HG03045 (cell line): Measurements from ENCODE around the gene OR51B6.
"Not testable (repeated sequence)": the region's sequence is repeated elsewhere in the genome, so short reads cannot be mapped to it uniquely, and the experiment has no call there.

Experiments used
- ATAC-seq: cut with Tn5 transposase; IDR thresholded peaks from one replicate; pipeline ENCODE4 v1.9.1; 2021; ENCODE audit warnings: mild to moderate bottlenecking, moderate library complexity; ENCODE audit not compliant: unreplicated experiment

The OR51B6 gene

DNA sequence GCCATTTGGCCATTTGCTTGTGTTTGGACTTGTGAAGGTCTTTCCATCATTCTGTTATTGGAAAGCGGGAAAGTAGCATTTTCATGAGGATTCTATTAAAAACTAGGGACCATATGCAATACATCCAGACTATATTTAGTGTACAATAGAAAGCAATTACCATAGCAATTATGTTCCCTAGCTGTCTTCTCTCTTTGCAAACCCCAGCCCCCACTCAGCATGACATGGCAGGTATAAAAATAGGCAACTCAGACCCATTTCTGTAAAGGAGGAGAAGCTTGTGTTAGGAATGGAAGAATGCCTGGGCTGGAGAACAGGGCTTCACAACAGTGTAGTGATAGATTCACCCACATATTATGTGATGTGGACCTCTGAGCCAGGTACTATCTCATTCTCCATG is 12.4 kb downstream of the OR51B6 start:
- ATAC-seq = no peak

DNA sequence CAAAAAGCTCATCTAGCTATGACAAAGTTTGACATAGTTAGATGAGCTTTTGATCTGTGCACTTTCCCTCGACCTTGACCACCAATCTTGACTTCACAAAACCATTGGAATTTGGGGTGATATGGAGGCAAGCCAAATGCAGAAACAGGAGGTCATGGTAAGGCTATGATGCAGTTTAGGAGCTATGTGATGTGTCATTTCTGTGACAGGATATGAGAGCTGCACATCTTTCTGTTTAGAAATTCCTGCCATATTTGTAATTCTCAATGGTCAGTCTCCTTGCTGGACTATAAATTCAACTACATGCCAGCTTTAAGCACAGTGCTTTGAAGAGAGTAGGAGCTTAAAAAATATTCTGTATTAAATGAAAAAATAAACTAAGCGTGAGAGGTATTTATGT is 12.9 kb downstream of the OR51B6 start:
- no peak for ATAC-seq

DNA sequence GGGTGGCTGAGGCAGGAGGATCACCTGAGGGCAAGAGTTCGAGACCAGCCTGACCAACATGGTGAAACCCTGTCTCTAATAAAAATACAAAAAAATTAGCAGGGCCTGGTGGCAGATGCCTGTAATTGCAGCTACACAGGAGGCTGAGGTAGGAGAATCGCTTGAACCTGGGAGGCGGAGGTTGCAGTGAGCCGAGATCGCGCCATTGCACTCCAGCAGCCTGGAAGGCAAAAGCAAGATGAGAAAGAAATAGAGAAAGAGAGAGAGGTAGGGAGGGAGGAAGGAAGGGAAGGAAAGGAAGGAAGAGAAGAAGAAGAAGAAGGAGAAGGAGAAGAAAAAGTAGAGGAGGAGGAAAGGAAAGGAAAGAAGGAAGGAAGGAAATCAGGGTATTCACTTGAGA is 15.1 kb downstream of the OR51B6 start:
- ATAC-seq = not testable (repeated sequence)

DNA sequence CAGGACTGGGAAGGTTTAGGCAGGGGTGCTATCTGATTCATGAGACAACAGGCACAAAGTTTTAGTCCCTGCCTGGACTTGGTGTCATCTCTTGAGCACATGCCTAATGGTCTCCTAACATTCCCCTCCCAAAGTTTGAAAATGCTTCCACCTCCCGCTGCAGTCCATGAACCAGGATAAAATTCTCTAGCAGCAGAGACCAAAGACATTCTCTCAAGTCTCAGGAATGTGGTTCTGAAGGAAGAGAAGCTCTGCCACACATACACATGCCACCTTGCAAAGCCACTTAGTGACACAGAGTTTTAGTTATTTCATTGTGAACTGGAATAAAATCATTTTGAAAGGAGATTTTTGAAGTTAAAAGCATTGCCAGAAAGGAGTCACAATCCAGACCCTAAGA is 15.5 kb downstream of the OR51B6 start:
- no peak for ATAC-seq

DNA sequence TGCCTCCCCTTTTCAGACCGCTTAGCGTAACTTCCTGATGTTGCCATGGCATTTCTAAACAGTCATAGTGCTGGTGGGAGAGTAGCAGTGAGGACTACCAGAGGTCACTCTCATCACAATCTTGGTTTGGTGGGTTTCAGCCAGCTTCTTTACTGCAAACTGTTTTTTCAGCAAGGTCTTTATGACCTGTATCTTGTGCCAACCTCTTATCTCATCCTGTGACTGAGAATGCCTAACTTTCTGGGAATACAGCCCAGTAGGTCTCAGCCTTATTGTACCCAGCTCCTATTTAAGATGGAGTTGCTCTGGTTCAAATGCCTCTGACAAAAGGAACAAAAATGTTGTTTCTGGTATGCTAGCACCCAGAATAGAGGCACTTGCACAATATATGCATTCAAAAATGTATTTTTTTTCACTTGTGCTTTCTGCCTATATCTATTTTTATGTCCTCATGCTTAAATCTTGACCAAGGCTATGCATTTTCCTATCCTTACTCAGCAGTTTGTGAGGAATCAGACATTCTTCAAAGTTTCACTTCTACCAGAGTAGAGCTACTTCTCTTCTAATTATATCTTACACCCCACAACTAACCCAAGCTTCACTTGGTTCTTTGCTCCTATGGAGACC is 16.3 kb downstream of the OR51B6 start:
- ATAC-seq = no peak

DNA sequence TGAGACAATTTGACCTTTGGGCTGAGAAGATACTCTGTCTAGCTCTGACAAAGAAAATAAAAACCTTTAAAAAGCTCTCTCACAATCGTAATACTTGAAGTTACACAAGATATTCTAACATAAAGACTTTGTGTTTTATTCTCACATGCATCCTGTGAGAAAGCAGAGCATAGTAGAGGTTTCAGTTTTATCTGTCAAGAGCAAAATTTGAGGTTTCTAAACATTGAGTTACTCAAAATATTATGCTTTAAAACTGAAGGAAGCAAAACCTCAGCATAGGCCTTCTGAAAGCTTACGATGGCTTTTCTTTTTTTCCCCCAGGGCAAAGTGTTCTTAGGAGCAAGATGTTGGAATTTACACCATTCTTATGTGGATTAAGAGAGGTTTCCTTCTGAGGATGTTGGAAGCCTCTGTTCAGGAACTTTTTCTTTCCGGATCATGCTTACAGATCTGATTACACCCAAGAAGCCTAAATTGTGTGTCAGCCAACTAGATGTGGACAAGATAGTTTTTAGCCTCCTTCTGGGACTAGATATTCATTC is 17.3 kb downstream of the OR51B6 start:
- ATAC-seq = no peak

DNA sequence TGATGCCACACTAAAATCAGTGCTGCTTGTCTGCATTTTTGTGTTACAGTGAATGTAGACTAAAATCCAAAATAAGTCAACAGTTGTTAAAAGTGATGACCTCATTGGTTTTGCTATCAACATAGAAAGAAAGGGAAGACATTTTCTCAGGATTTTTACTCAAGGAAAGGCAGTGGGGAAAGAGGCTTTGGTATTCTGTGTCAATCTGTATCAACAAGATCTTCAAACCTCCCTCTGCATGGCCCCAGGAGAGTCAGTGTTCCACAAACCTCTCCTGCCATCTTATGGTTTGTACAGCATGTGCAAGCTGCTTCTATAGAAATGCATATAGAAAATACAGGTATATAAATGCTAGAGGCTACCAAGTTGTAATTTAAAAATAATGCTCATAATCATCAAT is 18.5 kb downstream of the OR51B6 start:
- ATAC-seq = no peak

DNA sequence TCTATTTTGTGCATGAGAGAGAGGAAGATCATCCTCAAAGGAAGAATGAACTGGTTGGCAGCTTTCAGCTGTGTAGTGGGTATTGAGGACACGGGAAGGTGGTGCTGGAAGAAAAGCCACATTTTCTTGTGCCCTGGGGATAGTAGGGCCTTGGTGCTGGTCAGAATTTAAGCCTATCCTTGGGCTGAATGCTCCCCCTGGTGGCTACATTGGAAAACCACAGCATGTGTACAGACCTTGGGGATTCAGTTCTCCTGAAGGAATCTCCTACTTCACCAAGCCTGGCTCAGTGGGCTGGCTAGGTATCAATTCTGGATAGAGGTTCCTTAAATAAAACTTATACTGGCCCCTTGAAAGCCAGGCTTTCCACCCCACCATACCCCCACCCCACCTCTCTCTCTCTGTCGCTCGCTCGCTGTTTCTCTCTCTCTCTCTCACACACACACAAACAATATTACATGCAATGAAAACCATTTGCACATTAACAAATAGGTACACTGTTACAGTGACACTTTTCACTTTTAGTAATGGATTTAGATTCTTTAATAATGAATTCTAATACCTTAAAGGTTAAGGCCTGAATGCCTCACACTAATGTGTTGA is 29.5 kb downstream of the OR51B6 start:
- ATAC-seq = peak; percentile 92

DNA sequence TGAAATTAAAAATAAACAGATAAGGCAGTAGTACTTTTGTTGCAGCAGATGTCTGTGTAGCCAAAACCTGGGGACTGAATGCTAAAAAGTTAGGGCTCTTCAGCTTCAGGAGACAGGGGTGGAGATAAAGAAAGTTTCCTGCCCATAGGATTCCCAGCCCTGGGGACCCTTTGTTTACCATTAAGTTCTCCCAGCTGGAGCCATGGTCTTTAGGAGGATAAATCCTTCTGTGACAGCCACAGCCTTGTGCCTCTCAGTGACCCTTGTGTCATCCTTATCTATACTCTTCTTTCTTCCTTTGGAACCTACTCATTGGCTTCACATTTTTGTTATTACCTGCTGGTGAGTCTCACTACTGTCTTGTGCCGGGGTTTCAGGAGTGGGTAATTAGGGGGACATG is 32.3 kb downstream of the OR51B6 start, which contains the start of gene OR51M1:
Gene OR51M1 (plus strand): TSS at position 237 of the 400 bp plus-strand sequence. CDS start 5,587 bp downstream, outside the sequence.
- no peak for ATAC-seq

DNA sequence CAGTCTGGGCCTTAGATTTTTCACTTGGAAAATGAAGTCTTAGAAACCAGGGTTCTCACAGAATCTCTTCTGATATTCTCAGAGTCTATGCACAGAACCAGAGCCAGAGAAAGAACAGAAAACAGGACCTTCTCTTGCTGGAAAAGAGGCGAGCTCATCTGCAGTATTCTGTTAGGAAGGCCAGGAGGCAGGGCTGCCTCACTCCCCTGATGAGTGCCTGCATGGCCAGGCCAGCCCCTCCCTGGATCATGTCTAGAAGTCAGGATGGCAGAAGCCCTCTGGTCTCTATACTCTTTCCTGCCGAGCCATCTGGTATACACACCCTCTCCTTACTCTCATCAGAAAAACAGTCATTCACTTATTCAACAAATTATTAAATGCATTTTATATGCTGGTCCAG is 33.0 kb downstream of the OR51B6 start:
- no peak for ATAC-seq

DNA sequence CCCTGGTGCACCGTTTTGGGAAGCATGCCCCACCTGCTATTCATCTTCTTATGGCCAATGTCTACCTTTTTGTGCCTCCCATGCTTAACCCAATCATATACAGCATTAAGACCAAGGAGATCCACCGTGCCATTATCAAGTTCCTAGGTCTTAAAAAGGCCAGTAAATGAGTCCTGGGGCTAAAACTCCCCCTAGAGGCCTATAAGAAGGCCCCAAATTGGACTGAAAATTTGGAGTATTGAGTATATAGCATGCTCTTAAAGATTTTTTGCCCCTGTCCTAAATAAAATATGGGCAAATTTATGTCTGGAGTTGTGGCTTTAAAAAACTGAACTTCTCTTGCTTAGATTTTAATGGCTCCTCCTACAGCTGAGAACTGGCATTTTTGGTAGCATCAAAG is 38.9 kb downstream of the OR51B6 start:
- ATAC-seq = no peak

DNA sequence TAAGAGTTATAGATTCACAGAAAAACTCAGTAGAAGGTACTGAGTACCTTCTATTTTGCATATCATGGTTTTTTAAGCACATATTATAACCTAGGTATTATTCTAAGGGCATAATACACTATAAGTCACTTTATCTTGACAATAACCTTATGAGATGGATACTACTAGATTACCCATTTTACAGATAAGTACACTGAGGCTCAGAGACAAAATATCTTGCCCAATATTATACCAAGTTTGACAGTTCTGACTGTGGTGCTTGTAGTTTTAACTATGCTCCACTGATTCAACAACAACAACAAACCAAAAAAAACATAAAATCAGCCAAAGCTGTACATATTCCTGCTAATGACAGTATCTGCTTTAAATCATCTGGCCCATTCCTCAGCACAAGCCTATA is 42.8 kb downstream of the OR51B6 start:
- ATAC-seq = no peak

DNA sequence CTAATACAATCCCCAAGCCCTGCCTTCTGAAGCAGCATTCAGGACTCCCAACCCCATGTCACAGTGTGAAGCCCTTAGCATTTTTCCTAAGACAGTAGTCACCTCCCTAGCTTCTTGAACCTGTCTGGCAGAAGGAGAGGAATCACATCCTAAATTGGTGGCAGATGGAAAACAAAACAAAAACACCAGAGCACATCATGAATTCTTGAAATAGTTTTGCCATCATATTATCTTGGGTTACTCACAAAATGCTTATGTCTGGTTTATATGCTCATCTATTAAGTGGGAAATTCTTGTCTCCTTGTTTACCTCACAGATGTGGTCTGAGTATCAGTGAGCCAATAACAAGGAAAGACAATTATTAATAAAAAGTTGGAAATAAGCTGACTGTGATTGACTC is 47.6 kb downstream of the OR51B6 start:
- ATAC-seq = no peak
